ENCODE measurements around the gene SLC20A1. TPM values are rescaled to one million over a fixed set of nuclear protein-coding genes. Genes with fewer than 3 reads are reported as not detected.
"Not testable (repeated sequence)": the region's sequence is repeated elsewhere in the genome, so short reads cannot be mapped to it uniquely, and the experiment has no call there.

SLC20A1 gene
- polyA plus RNA-seq, 3 donors, result 36.1 to 41.8 (median 40.9) TPM

GRCh38 chr2:112644933-112645309 is 818 bp upstream of the SLC20A1 start:
- DNase-seq (ENCODE audit: low read depth in 3 of 3, low spot score in 2 of 3), result no peak

GRCh38 chr2:112646102-112646719 is 472 bp downstream of the SLC20A1 start:
- DNase-seq (ENCODE audit: low read depth in 3 of 3, low spot score in 2 of 3), result no peak

GRCh38 chr2:112646791-112647689 is 1.3 kb downstream of the SLC20A1 start:
- no peak for DNase-seq (ENCODE audit: low read depth in 3 of 3, low spot score in 2 of 3)

- no peak for DNase-seq (ENCODE audit: low read depth in 3 of 3, low spot score in 2 of 3)
Measured at GRCh38 chr2:112648081-112648480, 2.3 kb downstream of the SLC20A1 start.

- no peak for DNase-seq (ENCODE audit: low read depth in 3 of 3, low spot score in 2 of 3)
Measured at GRCh38 chr2:112656679-112657078, 10.9 kb downstream of the SLC20A1 start.

GRCh38 chr2:112658301-112658700 is 12.6 kb downstream of the SLC20A1 start:
- DNase-seq (ENCODE audit: low read depth in 3 of 3, low spot score in 2 of 3), result no peak

GRCh38 chr2:112658839-112659667 is 13.3 kb downstream of the SLC20A1 start:
- DNase-seq (ENCODE audit: low read depth in 3 of 3, low spot score in 2 of 3), result no peak

GRCh38 chr2:112660138-112660537 is 14.4 kb downstream of the SLC20A1 start:
- DNase-seq (ENCODE audit: low read depth in 3 of 3, low spot score in 2 of 3), result no peak

- no peak for DNase-seq (ENCODE audit: low read depth in 3 of 3, low spot score in 2 of 3)
Measured at GRCh38 chr2:112661656-112662305, 16.0 kb downstream of the SLC20A1 start.

- DNase-seq (ENCODE audit: low read depth in 3 of 3, low spot score in 2 of 3), result no peak
Measured at GRCh38 chr2:112662704-112663103, 17.0 kb downstream of the SLC20A1 start.

GRCh38 chr2:112664689-112665088 is 18.9 kb downstream of the SLC20A1 start:
- DNase-seq (ENCODE audit: low read depth in 3 of 3, low spot score in 2 of 3), result no peak

- no peak for DNase-seq (ENCODE audit: low read depth in 3 of 3, low spot score in 2 of 3)
Measured at GRCh38 chr2:112665113-112665780, 19.5 kb downstream of the SLC20A1 start.

GRCh38 chr2:112666761-112667122 is 21.0 kb downstream of the SLC20A1 start:
- no peak for DNase-seq (ENCODE audit: low read depth in 3 of 3, low spot score in 2 of 3)

GRCh38 chr2:112667540-112667939 is 21.8 kb downstream of the SLC20A1 start:
- not testable (repeated sequence) for DNase-seq (ENCODE audit: low read depth in 3 of 3, low spot score in 2 of 3)

GRCh38 chr2:112669667-112670066 is 23.9 kb downstream of the SLC20A1 start:
- DNase-seq (ENCODE audit: low read depth in 3 of 3, low spot score in 2 of 3), result no peak

- no peak for DNase-seq (ENCODE audit: low read depth in 3 of 3, low spot score in 2 of 3)
Measured at GRCh38 chr2:112670252-112671022, 24.7 kb downstream of the SLC20A1 start.

- DNase-seq (ENCODE audit: low read depth in 3 of 3, low spot score in 2 of 3), result no peak
Measured at GRCh38 chr2:112671801-112672200, 26.1 kb downstream of the SLC20A1 start.

- DNase-seq (ENCODE audit: low read depth in 3 of 3, low spot score in 2 of 3), result no peak
Measured at GRCh38 chr2:112673008-112673407, 27.3 kb downstream of the SLC20A1 start.

- DNase-seq (ENCODE audit: low read depth in 3 of 3, low spot score in 2 of 3), result no peak
Measured at GRCh38 chr2:112674229-112674628, 28.5 kb downstream of the SLC20A1 start.
